HG03025 (cell line): ENCODE results near the gene MAP4K5.

Experiments used
- ATAC-seq: cut with Tn5 transposase; IDR thresholded peaks from one replicate; pipeline ENCODE4 v1.9.1; 2021; ENCODE audit warnings: mild to moderate bottlenecking, moderate library complexity; ENCODE audit not compliant: unreplicated experiment, low FRiP score

MAP4K5 gene

GRCh38 chr14:50407111-50407812 lies 125.1 kb downstream of the MAP4K5 start:
- no peak for ATAC-seq

DNA sequence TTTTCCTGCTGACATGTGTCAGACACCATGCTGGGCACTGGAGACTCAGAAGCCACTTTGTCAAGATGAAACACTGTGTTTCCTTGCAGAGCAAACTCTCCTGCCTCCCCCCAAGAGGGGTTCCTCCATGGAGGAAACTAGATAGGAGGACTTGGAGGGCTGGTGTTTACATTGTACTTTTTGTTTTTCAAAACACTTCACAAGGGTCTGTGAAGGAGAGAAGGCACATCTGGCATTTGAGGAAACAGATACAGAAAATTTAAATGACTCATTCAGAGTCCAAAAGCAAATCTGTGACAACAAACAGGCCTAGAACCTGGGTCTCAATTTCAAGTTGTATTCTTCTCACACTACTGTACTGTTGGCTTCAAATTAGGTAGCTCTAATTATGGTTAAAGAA lies 128.9 kb downstream of the MAP4K5 start:
- no peak for ATAC-seq

DNA sequence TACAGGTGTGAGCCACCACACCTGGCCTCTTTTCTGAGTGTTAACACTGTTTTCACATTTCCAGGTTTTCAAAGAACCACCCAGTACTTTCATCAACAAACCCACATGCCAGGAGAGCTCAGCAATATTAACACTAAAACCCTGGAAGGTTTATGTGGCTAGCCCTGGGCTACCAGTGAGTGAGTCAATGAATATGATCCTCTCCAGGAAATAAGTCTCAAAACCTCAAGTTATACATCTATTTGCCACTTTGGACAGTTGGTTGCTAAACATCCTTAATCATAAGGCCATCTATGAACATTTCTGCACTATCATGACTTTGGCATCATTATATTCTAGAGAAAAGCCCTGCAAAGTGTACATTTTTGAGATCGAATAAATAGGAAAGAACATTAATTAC lies 129.4 kb downstream of the MAP4K5 start:
- no peak for ATAC-seq

DNA sequence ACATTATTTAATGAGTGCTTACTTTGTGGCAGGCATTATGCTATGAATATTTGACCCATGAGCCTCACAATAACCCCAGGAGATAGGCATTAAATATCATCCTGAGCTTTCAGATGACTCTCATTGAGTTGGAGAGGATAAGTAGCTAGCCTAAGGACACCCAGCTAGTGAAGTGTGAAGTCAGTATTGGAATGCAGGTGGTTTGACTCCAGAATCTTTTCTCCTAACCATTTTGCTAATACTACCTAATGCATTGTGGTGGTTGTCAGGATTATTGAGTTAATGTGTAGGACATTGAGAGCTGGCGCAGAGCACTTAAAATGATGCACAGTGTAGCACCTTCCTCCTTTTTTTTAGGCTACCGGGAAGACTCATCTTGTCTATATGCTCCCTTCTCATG lies 131.9 kb downstream of the MAP4K5 start:
- no peak for ATAC-seq

GRCh38 chr14:50399251-50400032 lies 132.9 kb downstream of the MAP4K5 start:
- no peak for ATAC-seq

GRCh38 chr14:50398189-50398580 lies 134.2 kb downstream of the MAP4K5 start:
- ATAC-seq = no peak

GRCh38 chr14:50397390-50398188 lies 134.8 kb downstream of the MAP4K5 start:
- no peak for ATAC-seq

- ATAC-seq = peak; percentile 40
Measured at GRCh38 chr14:50396631-50397389, 135.6 kb downstream of the MAP4K5 start, which contains the start of gene CDKL1. CDKL1 (minus strand) TSS chr14:50396881; CDS start chr14:50395868, 1,013 bp downstream.

DNA sequence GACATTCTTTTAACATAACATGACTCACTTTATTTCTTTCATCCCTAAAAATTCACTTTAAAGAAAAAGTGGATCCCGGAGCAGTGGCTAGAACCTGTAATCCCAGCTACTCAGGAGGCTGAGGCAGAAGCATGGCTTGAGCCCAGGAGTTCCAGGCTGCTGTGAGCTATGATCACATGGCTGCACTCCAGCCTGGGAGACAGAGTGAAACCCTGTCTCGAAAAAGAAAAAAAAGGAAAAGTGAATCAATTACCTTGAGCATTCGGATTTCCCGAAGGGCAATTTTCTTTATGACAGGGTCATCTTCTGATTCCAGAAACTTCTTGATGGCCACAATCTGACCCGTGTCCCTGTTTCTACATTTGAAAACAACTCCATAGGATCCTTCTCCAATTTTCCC lies 136.9 kb downstream of the MAP4K5 start:
- ATAC-seq = no peak

GRCh38 chr14:50394713-50395112 lies 137.7 kb downstream of the MAP4K5 start:
- no peak for ATAC-seq

- ATAC-seq = no peak
Measured at GRCh38 chr14:50389668-50390441, 142.5 kb downstream of the MAP4K5 start.

DNA sequence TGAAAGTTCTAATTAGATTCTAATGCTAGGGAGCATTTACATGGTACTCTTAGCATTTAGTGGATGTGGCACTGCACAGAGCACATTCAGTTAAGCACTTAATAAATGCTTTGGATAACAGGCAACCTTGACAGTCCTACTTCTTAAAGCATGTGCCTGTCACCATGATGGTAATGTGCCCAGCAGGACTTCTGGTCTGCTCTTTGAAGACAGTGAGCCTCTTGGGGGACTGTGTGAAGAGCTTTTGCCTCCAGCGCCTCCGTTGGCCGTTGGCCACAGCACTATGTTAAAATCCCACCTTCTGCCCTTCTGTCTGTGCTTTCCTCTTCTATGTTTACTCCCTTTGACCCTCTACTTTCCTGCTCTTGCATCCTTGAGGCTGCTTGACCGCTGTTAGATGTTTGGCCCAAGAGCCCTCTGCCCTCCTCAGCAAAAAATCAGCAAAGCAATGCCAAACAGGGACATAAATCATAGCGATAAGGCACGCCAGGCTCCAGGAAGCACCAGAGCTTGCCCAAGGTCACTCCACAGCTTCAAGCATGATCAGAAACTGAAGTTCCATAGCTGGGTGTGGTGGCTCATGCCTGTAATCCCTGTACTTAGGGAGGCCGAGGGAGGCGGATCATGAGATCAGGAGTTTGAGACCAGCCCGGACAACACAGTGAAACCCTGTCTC lies 144.0 kb downstream of the MAP4K5 start:
- no peak for ATAC-seq

- ATAC-seq = no peak
Measured at GRCh38 chr14:50387548-50387947, 144.8 kb downstream of the MAP4K5 start.

GRCh38 chr14:50383618-50384225 lies 148.6 kb downstream of the MAP4K5 start:
- ATAC-seq = no peak

DNA sequence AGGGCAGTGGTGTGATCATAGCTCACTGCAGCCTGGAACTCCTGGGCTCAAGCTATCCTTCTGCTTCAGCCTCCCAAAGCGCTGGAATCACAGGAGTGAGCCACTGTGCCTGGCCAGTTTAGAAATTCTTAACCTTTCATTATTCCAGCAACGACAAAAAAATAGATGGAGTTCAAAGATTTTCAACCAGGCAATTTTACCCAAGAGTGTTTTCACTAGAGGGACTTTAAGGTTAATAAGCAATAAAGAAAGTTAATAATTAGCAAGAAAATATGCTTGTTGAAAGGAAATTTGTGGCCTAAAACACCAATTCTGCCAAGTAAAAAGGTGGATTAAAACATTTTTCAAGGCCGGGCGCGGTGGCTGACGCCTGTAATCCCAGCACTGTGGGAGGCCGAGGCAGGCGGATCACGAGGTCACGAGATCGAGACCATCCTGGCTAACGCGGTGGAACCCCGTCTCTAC lies 150.5 kb downstream of the MAP4K5 start:
- no peak for ATAC-seq

DNA sequence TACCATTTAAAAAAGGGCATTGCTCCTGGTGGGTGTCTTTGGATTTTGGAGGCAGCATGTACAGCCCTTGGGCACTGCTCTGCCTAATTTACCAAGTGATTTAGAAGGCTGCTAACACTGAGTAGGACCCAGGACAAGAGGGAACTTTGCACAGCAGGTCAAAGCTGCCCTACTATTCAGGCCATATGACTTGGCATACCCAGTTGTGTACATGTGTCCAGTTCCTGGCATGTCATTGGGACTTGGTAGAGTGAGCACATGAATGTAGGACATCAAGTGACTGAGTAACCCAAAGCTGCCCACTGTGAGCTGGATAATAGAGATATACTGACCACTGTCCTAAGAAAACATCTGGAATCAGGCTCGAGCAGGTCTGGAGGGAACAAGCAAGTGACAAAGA lies 151.4 kb downstream of the MAP4K5 start:
- no peak for ATAC-seq

GRCh38 chr14:50380455-50380854 lies 151.9 kb downstream of the MAP4K5 start:
- no peak for ATAC-seq

- ATAC-seq = no peak
Measured at GRCh38 chr14:50379563-50379962, 152.8 kb downstream of the MAP4K5 start.
